K562 (cell line): ENCODE results near the gene TMEM127. TPM values are rescaled to one million over a fixed set of nuclear protein-coding genes. Genes with fewer than 3 reads are reported as not detected.

Source experiments
- BHLHE40 ChIP-seq: IDR thresholded peaks from 2 replicates; pipeline ENCODE4 v1.6.1; 2011; ENCODE audit warnings: low read length, improper control_type of control experiment
- CBX5 ChIP-seq: IDR thresholded peaks from 2 replicates; pipeline ENCODE4 v1.6.1; 2014; ENCODE audit warnings: low read depth, borderline replicate concordance
- CCNT2 ChIP-seq: IDR thresholded peaks from 2 replicates; pipeline ENCODE4 v1.6.1; 2011; ENCODE audit warnings: borderline replicate concordance, low read depth, mild to moderate bottlenecking, moderate library complexity, mixed read lengths, low read length; ENCODE audit not compliant: insufficient read length; ENCODE audit errors: extremely low read depth
- CTBP1 ChIP-seq: fragments of 450-650 bp; IDR thresholded peaks from 2 replicates; pipeline ENCODE4 v1.6.1; 2016; ENCODE audit warnings: borderline replicate concordance
- ERF ChIP-seq: fragments of 450-650 bp; formaldehyde crosslinking; IDR thresholded peaks from 2 replicates; pipeline ENCODE4 v1.4.0; 2020; ENCODE audit warnings: mild to moderate bottlenecking, mixed read lengths
- FIP1L1 ChIP-seq: fragments of 200-400 bp; formaldehyde crosslinking; IDR thresholded peaks from 2 replicates; pipeline ENCODE4 v1.6.1; 2018; ENCODE audit warnings: mild to moderate bottlenecking, low read depth, low read length; ENCODE audit not compliant: poor library complexity, severe bottlenecking
- FOXJ2 ChIP-seq: fragments of 200-800 bp; sonication (Bioruptor generic); IDR thresholded peaks from 2 replicates; pipeline ENCODE4 v1.6.1; 2016; ENCODE audit warnings: missing genetic modification characterization, missing compliant biosample characterization
- GTF2F1 ChIP-seq: IDR thresholded peaks from 2 replicates; pipeline ENCODE4 v1.6.1; 2011; ENCODE audit warnings: low read depth, low read length, improper control_type of control experiment
- HIVEP1 ChIP-seq: fragments of 250-450 bp; sonication (Bioruptor Pico); IDR thresholded peaks from 2 replicates; pipeline ENCODE4 v1.4.0; 2020; ENCODE audit warnings: mild to moderate bottlenecking
- HMGXB4 ChIP-seq: sonication (generic); formaldehyde crosslinking; IDR thresholded peaks from 2 replicates; pipeline ENCODE4 v1.8.1; 2023; ENCODE audit warnings: mild to moderate bottlenecking, missing genetic modification reagents
- NFE2 ChIP-seq: IDR thresholded peaks from 2 replicates; pipeline ENCODE4 v1.6.1; 2014; ENCODE audit warnings: antibody characterized with exemption, low read depth
- NFIX ChIP-seq: fragments of 250-450 bp; sonication (Bioruptor Pico); IDR thresholded peaks from 2 replicates; pipeline ENCODE4 v1.4.0; 2020; ENCODE audit warnings: low read depth, mild to moderate bottlenecking, moderate library complexity
- NFYB ChIP-seq: IDR thresholded peaks from 2 replicates; pipeline ENCODE4 v1.6.1; 2011; ENCODE audit warnings: mild to moderate bottlenecking, moderate library complexity; ENCODE audit not compliant: insufficient read length; ENCODE audit errors: extremely low read depth
- OTX1 ChIP-seq: fragments of 450-650 bp; formaldehyde crosslinking; IDR thresholded peaks from 2 replicates; pipeline ENCODE4 v1.4.0; 2022; ENCODE audit warnings: mild to moderate bottlenecking
- PHTF2 ChIP-seq: fragments of 250-450 bp; sonication (Bioruptor Pico); IDR thresholded peaks from 2 replicates; pipeline ENCODE4 v1.5.0; 2021; ENCODE audit warnings: mild to moderate bottlenecking
- SMAD4 ChIP-seq: fragments of 250-450 bp; sonication (Bioruptor Pico); conservative IDR thresholded peaks from 2 replicates; pipeline ENCODE4 v1.8.0; 2021; ENCODE audit warnings: inconsistent platforms, mild to moderate bottlenecking, moderate library complexity
- USF1 ChIP-seq: sonication (generic); formaldehyde crosslinking; IDR thresholded peaks from 2 replicates; pipeline ENCODE4 v1.9.0; 2022; ENCODE audit warnings: mild to moderate bottlenecking, missing genetic modification reagents
- ZC3H8 ChIP-seq: fragments of 450-650 bp; IDR thresholded peaks from 2 replicates; pipeline ENCODE4 v1.6.1; 2017
- ZKSCAN8 ChIP-seq: fragments of 200-800 bp; sonication (Bioruptor generic); IDR thresholded peaks from 2 replicates; pipeline ENCODE4 v1.6.1; 2016; ENCODE audit warnings: missing genetic modification characterization, missing compliant biosample characterization
- ZNF395 ChIP-seq: fragments of 200-800 bp; sonication (Bioruptor generic); IDR thresholded peaks from 2 replicates; pipeline ENCODE4 v1.6.1; 2017; ENCODE audit warnings: missing genetic modification characterization, missing compliant biosample characterization
- ZNF398 ChIP-seq: fragments of 250-450 bp; sonication (Bioruptor Pico); IDR thresholded peaks from 2 replicates; pipeline ENCODE4 v1.8.0; 2021; ENCODE audit warnings: moderate library complexity, mild to moderate bottlenecking, inconsistent platforms
- ZNF830 ChIP-seq: fragments of 250-450 bp; sonication (Bioruptor Pico); IDR thresholded peaks from 2 replicates; pipeline ENCODE4 v1.5.0; 2021; ENCODE audit warnings: mild to moderate bottlenecking
- polyA plus RNA-seq, 8 experiments: library from polyadenylated mRNA; depleted of rRNA in 4 of 8; stranded (reverse) in 5 of 8; unstranded in 3 of 8; fragments of >200 nt; fragmentation: Nextera tagmentation in 2 of 8; fragmentation: Illumina TruSeq in 1 of 8; extraction: Ambion mirVana in 2 of 8; extraction: Trizol in 1 of 8; gene quantifications; 2 replicates each; pipeline versions ENCODE4 v1.2.1 to v1.2.3, GENCODE V29; 2011 to 2014; ENCODE audit warnings: inconsistent platforms in 1 of 8, missing spikeins in 1 of 8
- total RNA-seq, 7 experiments: library from RNA; depleted of rRNA in 6 of 7; stranded (reverse); fragments of >200 nt in 6 of 7; fragmentation: Illumina TruSeq in 2 of 7; extraction: Trizol in 2 of 7; gene quantifications; 2 replicates each; pipeline versions ENCODE4 v1.2.1 to v1.2.3, GENCODE V29; 2011 to 2021; ENCODE audit warnings: low replicate concordance in 1 of 7

TMEM127 gene
- total and polyA plus RNA-seq, 9 of the 15 experiments (the other 6 are each of a cell fraction or from before 2014, with no cell fraction given) = 1.7 to 20.0 (median 9.9) TPM

- no peak for TF ChIP-seq FIP1L1
- TF ChIP-seq SMAD4 (CRISPR knock-in tag) = no peak
- 0 out of 2 replicates have a peak, but pooled peaks have one; percentile 8 for TF ChIP-seq CTBP1
- no peak for TF ChIP-seq NFYB
- no peak for TF ChIP-seq NFE2
- no peak for TF ChIP-seq USF1
- peak; percentile 94 for TF ChIP-seq ZNF395 (CRISPR knock-in tag)
- TF ChIP-seq ZC3H8 = no peak
- TF ChIP-seq ERF = no peak
- TF ChIP-seq NFIX (CRISPR knock-in tag) = no peak
- no peak for TF ChIP-seq ZNF830 (CRISPR knock-in tag)
- no peak for TF ChIP-seq GTF2F1
- no peak for TF ChIP-seq BHLHE40
- no peak for TF ChIP-seq CBX5
- no peak for TF ChIP-seq ZNF398 (CRISPR knock-in tag)
- no peak for TF ChIP-seq HIVEP1 (CRISPR knock-in tag)
- TF ChIP-seq PHTF2 (CRISPR knock-in tag) = no peak
- TF ChIP-seq ZKSCAN8 (CRISPR knock-in tag) = peak; percentile 66; the same call in 1 of the 2 replicates
- no peak for TF ChIP-seq OTX1 (CRISPR knock-in tag)
- peak; percentile 61; the same call in 1 of the 2 replicates for TF ChIP-seq FOXJ2 (tag)
- TF ChIP-seq CCNT2 = no peak
- TF ChIP-seq HMGXB4 = no peak
Measured at GRCh38 chr2:96209011-96209728, 56.6 kb downstream of the TMEM127 start (continued).
